Body of pancreas (tissue), 4 donors: ENCODE results near the gene CDS1. TPM values are rescaled to one million over a fixed set of nuclear protein-coding genes. Genes with fewer than 3 reads are reported as not detected.

Experiments
- ATAC-seq: fragments of 150-250 bp; one replicate; pipeline ENCODE4 v1.9.1; 2016
- DNase-seq, 4 donors: peaks; one replicate each; pipeline ENCODE4 v3.0.0-alpha.2; 2019
- H3K27ac ChIP-seq, 4 donors: fragments of 200-600 bp; sonication (generic); 1 replicate in 3 of 4; 2 replicates in 1 of 4; pipeline versions ENCODE4 v1.5.1 to v1.6.1; 2016 to 2019; ENCODE audit warnings: mild to moderate bottlenecking in 1 of 4, mixed read lengths in 1 of 4, moderate library complexity in 1 of 4
- H3K27me3 ChIP-seq, 2 donors: fragments of 200-600 bp; sonication (generic); one replicate each; pipeline ENCODE4 v1.6.0; 2016; ENCODE audit warnings: mild to moderate bottlenecking in 1 of 2
- H3K36me3 ChIP-seq, 2 donors: fragments of 200-600 bp; sonication (generic); replicated peaks in 1 of 2; 2 replicates each; pipeline ENCODE4 v1.5.1; 2016; ENCODE audit warnings: low read depth in 2 of 2; ENCODE audit not compliant: insufficient read depth in 1 of 2
- H3K4me1 ChIP-seq: fragments of 200-600 bp; sonication (generic); one replicate; pipeline ENCODE4 v1.6.0; 2016
- H3K4me3 ChIP-seq, 2 donors: fragments of 200-600 bp; sonication (generic); 1 replicate in 1 of 2; 2 replicates in 1 of 2; pipeline ENCODE4 v1.5.1; 2016 to 2019
- H3K9me3 ChIP-seq, 3 donors: fragments of 200-600 bp; sonication (generic); 1 replicate in 2 of 3; 2 replicates in 1 of 3; pipeline ENCODE4 v1.5.1; 2016
- CTCF ChIP-seq, 7 experiments: fragments of 450-650 bp in 4 of 7; fragments of 200-600 bp in 3 of 7; sonication (generic) in 3 of 7; IDR thresholded peaks; one replicate each; pipeline ENCODE4 v1.5.1; 2016 to 2019; ENCODE audit warnings: antibody characterized with exemption in 7 of 7
- POLR2A ChIP-seq, 3 donors: fragments of 450-650 bp; IDR thresholded peaks; one replicate each; pipeline ENCODE4 v1.6.1; 2016; ENCODE audit warnings: antibody characterized with exemption in 3 of 3, mild to moderate bottlenecking in 2 of 3
- WGBS, 2 donors: methylation state at CpG; one replicate each; pipeline ENCODE4 v1.1.5; 2017; 5-methylcytosine and 5-hydroxymethylcytosine counted together
- intact Hi-C: fragments of 100-400 bp; cut with DNase I; formaldehyde crosslinking; loops from one replicate; pipeline ENCODE4 v1.15.1; 2023
- total RNA-seq, 2 donors: library from RNA; depleted of rRNA; stranded (reverse); fragments of >200 nt; gene quantifications; one replicate each; pipeline ENCODE4 v1.1.0, GENCODE V29; 2016

Gene CDS1
- total RNA-seq, 2 donors from 2014 or later = 5.2 to 5.9 TPM

DNA sequence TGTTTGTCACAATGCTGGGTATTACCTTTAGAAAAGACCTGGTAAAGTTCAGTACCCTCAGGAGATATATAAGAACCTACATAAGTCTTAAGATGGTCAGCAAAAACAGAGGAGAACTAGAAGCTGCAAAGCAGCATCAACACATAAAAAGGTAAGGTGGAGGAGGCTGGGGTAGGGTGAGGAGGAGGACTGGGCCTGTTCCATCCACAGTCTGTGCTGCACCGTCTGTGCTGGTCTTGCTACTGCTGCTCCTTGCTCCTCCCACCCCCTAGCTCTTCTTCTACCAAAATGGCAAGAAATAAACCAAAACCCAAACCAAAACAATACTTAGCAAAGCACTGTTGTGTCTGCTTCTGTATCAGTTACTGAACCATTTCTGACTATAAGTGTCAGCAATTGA is 102.2 kb downstream of the CDS1 start:
- no peak for TF ChIP-seq POLR2A (IDR thresholded peaks at IDR 0.05)
- TF ChIP-seq CTCF (IDR thresholded peaks at IDR 0.05) = no peak
- H3K27me3 ChIP-seq = no peaks in the 10 kb centered on the region
- 88 to 92% methylated on average over 1 of the region's 1 CpG for WGBS, 2 donors
- H3K4me3 ChIP-seq = no peak overlapping the region
- intact Hi-C loops = no loop called here
- no peak overlapping the region for H3K27ac ChIP-seq
- no peak for DNase-seq
- ATAC-seq = no peak
- no peaks in the 10 kb centered on the region for H3K4me1 ChIP-seq
- H3K36me3 ChIP-seq = peaks cover 0 to 12% of the 10 kb centered on the region in 2 donors
- H3K9me3 ChIP-seq = no peaks in the 10 kb centered on the region

DNA sequence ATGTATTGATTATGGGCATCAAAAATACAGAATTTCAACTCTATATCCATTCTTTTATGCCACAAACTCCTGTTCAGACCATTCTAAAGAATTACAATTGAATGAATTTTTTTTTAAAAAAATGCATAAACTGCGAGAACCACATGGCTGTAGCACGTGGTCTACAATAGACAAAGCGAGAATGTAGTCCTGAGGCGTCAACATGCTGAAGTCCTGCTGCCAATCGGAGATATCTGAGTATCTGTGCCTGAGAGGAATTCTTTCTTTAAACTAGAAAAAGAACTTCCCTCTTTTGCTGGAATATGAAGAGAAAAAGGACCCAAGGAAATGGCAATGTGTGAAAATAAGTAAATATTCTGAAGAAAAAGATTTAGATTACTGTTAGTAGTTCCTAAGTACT is 105.7 kb downstream of the CDS1 start:
- no peak for DNase-seq
- 89 to 96% methylated on average over 5 of the region's 5 CpGs for WGBS, 2 donors
- Histone ChIP-seq H3K4me3 (no peak overlapping the region), H3K36me3 (peaks cover 5 to 17% of the 10 kb centered on the region in 2 donors), H3K9me3 (no peaks in the 10 kb centered on the region), H3K27ac (no peak overlapping the region), H3K4me1 (no peaks in the 10 kb centered on the region), H3K27me3 (no peaks in the 10 kb centered on the region)
- TF ChIP-seq POLR2A (IDR thresholded peaks at IDR 0.05) = no peak
- TF ChIP-seq CTCF (IDR thresholded peaks at IDR 0.05) = no peak
- intact Hi-C loops = no loop called here
- ATAC-seq = no peak

DNA sequence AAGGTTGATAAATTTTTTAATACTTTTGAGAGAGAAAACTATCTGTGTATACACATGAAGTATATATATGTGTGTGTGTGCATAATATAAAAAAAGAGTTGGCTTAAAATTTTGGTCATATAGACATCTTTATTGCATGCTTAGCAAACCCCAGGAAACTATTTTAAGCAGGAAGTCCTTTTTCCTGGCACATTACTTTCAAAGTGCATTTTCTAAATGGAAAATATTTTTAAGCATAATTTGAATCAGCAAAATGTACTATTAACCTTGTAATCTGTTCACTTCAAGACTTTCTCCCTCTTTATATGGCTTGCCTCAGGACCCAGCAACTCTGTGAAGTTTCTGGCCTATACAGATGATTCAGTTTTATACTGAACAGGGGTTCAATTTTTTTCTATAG is 106.3 kb downstream of the CDS1 start:
- H3K36me3 ChIP-seq = peaks cover 5 to 17% of the 10 kb centered on the region in 2 donors
- no peak for ATAC-seq
- DNase-seq = no peak
- TF ChIP-seq POLR2A (IDR thresholded peaks at IDR 0.05) (no peak), CTCF (IDR thresholded peaks at IDR 0.05) (no peak)
- intact Hi-C loops = no loop called here
- H3K27ac ChIP-seq = no peak overlapping the region
- H3K9me3 ChIP-seq = no peaks in the 10 kb centered on the region
- H3K4me1 ChIP-seq = no peaks in the 10 kb centered on the region
- H3K4me3 ChIP-seq = no peak overlapping the region
- H3K27me3 ChIP-seq = no peaks in the 10 kb centered on the region

DNA sequence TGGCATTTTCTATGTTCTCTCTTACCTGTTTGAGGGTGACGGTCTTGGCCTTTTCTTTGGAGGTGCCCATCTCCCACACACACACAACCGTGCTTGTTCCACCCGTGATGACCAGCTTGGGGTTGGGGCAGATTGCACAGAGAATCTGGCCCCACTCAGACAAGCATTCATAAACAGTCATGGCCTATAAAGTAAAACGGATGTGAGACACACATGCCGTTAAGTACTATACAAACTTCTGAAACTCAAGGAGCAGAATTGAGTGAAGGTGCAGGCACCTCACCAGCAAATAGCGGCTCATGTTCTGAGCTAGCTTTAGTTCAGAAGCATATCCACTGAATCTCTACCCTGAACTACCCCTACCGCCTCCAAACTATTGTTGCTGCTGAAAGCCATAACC is 107.6 kb downstream of the CDS1 start:
- ATAC-seq = no peak
- 91 to 93% methylated on average over 7 of the region's 7 CpGs for WGBS, 2 donors
- no peaks in the 10 kb centered on the region for H3K27me3 ChIP-seq
- H3K36me3 ChIP-seq = peaks cover 6 to 23% of the 10 kb centered on the region in 2 donors
- H3K27ac ChIP-seq = no peak overlapping the region
- TF ChIP-seq POLR2A (IDR thresholded peaks at IDR 0.05) (no peak), CTCF (IDR thresholded peaks at IDR 0.05) (no peak)
- no peak overlapping the region for H3K4me3 ChIP-seq
- DNase-seq = no peak
- H3K9me3 ChIP-seq = no peaks in the 10 kb centered on the region
- no peaks in the 10 kb centered on the region for H3K4me1 ChIP-seq
- intact Hi-C loops = no loop called here

DNA sequence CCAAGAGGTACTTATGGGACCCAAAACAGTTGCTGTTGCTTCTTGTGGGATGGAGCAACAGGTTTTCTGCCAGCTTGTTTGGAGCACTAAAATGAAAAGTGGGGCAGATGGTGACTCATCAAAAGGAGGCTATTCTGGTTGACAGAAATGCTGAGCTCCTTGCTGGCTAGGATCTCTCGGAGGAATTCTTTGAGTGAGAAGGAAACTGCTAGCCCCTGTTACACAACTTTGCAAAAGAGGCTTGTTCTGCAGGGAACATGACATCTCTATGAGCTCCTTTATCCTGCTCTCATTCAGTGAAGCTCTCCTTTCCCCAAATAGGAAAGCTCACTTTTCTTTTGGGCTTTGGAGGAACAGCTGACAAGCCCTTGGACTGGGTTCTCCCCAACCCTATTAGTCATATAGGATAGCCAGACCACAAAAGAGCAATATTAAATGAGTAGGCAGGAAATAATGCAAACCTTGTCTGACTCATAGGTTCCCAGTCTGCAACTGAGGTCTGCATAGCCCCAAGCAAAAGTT is 108.3 kb downstream of the CDS1 start:
- ATAC-seq = peak; percentile 27
- intact Hi-C loops = no loop called here
- peaks cover 12 to 27% of the 10 kb centered on the region in 2 donors for H3K36me3 ChIP-seq

More for the DNA sequence above, 108.3 kb downstream of the CDS1 start:
- Histone ChIP-seq H3K4me3 (no peak overlapping the region), H3K27ac (no peak overlapping the region), H3K27me3 (no peaks in the 10 kb centered on the region), H3K4me1 (no peaks in the 10 kb centered on the region), H3K9me3 (no peaks in the 10 kb centered on the region)
- 67 to 85% methylated on average over 1 of the region's 1 CpG for WGBS, 2 donors
- TF ChIP-seq POLR2A (IDR thresholded peaks at IDR 0.05) (no peak), CTCF (IDR thresholded peaks at IDR 0.05) (no peak)
- peak in 1 of 4 donors; percentile 16 for DNase-seq
